22Rv1 (cell line): Measurements from ENCODE around the gene NPTXR.

ENCODE experiments used
- H3K27ac ChIP-seq: fragments of 450-650 bp; 2 replicates; pipeline ENCODE4 v1.5.1; 2017
- CTCF ChIP-seq: fragments of 450-650 bp; IDR thresholded peaks from 2 replicates; pipeline ENCODE4 v1.5.1; 2017; ENCODE audit warnings: mild to moderate bottlenecking
- ZFX ChIP-seq: fragments of 450-650 bp; IDR thresholded peaks from 2 replicates; pipeline ENCODE4 v1.6.1; 2017; ENCODE audit warnings: antibody characterized with exemption, borderline replicate concordance

NPTXR gene

DNA sequence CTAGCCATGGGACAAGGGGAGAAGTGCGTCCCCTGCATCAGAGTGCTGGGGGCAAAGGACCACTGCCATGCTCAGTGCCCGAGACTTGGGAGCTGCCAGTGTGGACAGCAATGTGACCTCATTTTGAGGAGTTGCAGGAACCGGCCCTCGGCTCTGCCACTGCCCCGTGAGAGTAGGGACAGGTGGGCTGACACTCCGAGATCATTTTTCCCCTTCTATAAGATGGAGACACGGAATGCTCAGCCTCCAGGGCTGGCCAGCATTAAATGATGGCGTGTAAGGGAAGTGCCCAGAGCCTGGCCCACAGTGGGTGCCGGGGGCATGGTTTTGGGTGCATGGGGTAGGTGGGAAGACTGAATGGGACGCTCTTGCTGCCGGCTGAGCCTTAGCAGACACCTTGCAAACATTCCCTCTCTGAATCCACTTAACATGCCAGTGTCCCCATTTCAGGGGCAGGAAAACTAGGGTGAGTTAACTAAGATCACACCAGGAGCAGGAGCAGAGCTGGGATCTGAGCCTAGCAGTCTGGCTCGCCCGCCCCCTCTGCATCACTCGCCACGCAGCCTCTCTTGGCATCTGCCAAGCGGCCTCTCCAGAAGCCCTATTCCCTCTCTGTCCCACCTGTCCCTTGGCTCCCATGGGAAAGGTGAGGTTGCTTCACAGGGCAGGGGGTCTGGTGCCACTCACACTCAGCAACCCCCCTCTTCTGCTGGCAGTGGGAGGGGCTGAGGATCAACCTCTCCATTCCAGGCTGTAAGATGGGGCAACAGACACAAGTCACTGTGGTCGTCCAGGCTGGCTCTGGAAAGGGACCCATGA lies 13.6 kb downstream of the NPTXR start:
- TF ChIP-seq CTCF: no peak
- TF ChIP-seq ZFX: no peak
- H3K27ac ChIP-seq: no peak overlapping the region

DNA sequence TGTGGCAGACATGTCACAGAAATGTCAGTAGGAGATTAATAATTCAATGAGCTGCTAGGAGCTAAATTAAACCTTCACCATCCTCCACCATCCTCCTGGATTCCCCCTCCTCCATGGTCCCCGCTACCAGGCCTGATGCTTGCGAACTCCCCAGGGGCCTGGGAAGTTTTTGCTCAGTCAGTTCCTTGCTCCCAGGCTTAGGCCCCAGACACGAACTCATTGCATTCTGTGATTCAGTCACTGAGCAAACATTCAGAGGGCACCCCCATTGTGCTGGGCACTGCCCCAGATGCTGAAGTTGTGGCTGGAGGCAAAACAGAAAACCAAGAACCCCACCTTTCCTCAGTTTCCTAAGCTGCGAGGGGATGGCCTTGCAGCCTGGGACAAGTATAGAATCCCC lies 14.3 kb downstream of the NPTXR start:
- TF ChIP-seq ZFX (no peak), CTCF (no peak)
- no peak overlapping the region for H3K27ac ChIP-seq

- TF ChIP-seq CTCF (no peak), ZFX (no peak)
- no peak overlapping the region for H3K27ac ChIP-seq
Measured at GRCh38 chr22:38828616-38829205, 15.1 kb downstream of the NPTXR start.

- no peak overlapping the region for H3K27ac ChIP-seq
- no peak for TF ChIP-seq CTCF
- no peak for TF ChIP-seq ZFX
Measured at GRCh38 chr22:38828191-38828590, 15.6 kb downstream of the NPTXR start.

GRCh38 chr22:38827510-38827909 lies 16.3 kb downstream of the NPTXR start:
- no peak overlapping the region for H3K27ac ChIP-seq
- TF ChIP-seq CTCF (no peak), ZFX (no peak)

DNA sequence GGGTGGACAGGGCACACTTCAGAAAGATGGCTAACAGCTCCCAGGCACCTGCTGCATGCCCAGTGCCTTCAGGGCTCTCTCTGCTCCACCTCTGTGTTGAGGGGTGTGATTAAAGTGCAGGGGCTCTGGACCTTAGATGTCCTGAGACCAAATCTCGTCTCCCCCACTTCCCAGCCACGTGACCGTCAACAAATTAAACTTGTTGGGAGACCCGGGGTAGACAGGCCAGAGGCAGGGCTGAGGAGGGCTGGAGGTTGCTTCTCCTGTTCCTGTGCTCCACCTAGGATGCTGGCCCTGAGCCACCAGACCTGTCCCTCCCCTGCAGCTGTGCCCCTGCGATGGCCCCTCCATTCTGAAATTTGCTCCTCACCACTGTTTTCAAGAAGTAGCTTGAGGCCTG lies 17.0 kb downstream of the NPTXR start:
- TF ChIP-seq CTCF (no peak), ZFX (no peak)
- no peak overlapping the region for H3K27ac ChIP-seq

DNA sequence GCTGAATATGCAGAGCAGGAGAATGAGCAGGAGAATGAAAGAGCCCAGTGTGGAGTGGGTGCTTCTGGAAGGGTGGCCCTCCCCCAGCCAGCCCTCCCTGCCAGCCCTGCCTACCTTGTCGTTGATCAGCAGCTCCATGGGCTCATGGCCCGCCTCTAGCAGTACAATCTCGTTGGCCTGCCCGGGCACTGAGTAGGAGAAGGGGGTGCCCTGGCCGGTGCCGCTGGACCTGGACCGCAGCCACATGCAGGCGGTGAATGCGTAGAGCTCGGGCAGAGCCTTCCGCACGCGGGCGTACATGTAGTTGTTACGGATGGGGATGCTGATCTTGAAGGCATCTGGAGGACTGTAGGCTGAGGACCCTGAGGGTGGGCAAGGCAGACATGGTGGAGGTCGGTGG lies 17.4 kb downstream of the NPTXR start:
- no peak overlapping the region for H3K27ac ChIP-seq
- TF ChIP-seq ZFX (no peak), CTCF (no peak)
